Sciatic nerve (tissue), 2 donors: Measurements from ENCODE around the gene FKBP11. TPM values are rescaled to one million over a fixed set of nuclear protein-coding genes. Genes with fewer than 3 reads are reported as not detected.
A peak's percentile ranks its signal among the peaks of the same experiment; 100 is the strongest.

ENCODE experiments used
- ATAC-seq: fragments of 200-7000 bp; cut with Tn5 transposase; one replicate; pipeline ENCODE4 v1.9.1; 2020; ENCODE audit warnings: mild to moderate bottlenecking, moderate library complexity
- DNase-seq: peaks from one replicate; pipeline ENCODE4 v3.0.0-alpha.2; 2020; ENCODE audit warnings: low spot score
- intact Hi-C: fragments of 100-400 bp; cut with DNase I; formaldehyde crosslinking; loops from one replicate; pipeline ENCODE4 v1.14.2; 2022
- total RNA-seq: library from RNA; stranded (reverse); fragmentation: NEBNext Ultra II Directional; extraction: Animal tissue kit (Norgen Biotek cat#: 25700); gene quantifications from one replicate; pipeline ENCODE4 v1.2.1, GENCODE V29; 2021
- donor health status: DM: no; HTN: no; CAD: no.
- donor health status: DM: no; HTN: no; CAD: no.

The FKBP11 gene
- total RNA-seq = 17.8 TPM

DNA sequence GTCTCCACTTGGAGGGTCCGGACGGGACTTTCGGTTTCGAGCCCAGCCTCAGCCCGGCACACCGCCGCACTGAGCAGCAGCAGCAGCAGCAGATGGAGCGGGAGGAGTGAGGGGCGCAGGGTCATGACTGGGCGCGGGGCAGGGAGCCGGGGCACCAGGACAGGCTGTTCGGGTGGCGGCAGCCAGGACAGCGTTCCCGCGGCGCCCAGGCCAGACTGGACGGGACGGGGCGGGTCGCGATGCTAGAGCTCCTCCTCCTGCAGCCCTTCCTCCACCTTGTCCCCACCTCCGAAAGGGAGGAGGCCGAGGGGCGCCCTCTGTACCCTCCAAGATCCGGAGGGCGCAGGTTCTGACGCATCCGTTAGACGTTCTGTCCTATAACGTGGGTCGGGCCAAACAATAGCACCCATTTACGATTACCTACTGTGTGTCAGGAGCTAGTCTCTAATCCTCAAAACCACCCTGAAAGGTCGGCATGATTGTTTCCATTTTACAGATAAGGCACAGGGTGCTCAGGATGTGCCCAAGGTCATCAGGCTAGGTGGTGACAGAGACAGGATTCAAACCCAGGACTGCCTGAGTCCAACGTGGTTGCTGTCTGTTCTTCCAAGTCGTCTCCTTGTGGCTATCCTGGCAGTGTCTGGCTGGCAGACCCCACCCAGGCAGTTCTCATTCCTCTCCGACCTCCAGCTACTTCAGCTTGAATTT, at the start of gene FKBP11:
TSS of gene FKBP11 (minus strand) at position 189 of the 708 bp plus-strand sequence. CDS start at position 125, 64 bp downstream.
- DNase-seq (peak; percentile 76), ATAC-seq (peak; percentile 93)
- intact Hi-C loops = no loop called here

DNA sequence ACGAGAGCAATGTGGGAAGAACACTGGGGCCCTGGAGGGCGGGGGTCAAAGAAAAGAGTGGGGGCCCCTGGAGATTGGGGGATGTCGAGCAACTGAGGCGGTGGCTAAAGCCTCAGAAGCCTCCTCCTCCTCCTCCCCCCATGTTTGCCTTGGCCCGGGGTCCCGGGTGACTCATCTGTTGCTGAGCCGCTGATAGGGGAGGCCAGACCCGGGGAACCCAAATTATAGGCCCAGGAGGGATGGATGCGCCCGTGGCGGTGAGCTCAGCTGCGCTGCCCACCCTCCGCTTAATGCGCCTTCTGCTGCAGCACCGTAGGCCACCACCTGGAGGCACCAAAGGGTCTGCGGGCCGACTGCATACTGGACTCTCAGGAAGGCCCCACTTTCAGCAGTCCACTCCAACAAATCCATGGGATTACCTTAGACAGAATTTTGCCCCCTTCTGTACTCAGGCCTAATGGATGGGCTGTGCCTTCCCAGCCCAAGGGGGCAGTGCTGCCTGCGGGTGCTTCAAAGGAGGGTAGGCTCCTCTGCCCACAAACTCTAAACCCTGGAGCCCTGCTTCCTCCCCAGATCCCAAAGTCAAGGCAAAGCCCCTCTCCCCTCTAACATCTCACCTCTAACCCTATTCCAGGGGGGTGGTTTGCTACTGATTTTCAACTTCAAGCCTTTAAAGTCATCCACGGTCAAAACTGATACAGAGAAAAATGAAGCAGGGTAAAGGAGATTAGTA, 48.8 kb upstream of the FKBP11 start:
- intact Hi-C loops = no loop called here
- ATAC-seq = peak; percentile 80
- peak; percentile 82 for DNase-seq

GRCh38 chr12:48973531-48973930, 48.2 kb upstream of the FKBP11 start:
- intact Hi-C loops = no loop called here
- ATAC-seq (peak; percentile 88), DNase-seq (peak; percentile 78)

DNA sequence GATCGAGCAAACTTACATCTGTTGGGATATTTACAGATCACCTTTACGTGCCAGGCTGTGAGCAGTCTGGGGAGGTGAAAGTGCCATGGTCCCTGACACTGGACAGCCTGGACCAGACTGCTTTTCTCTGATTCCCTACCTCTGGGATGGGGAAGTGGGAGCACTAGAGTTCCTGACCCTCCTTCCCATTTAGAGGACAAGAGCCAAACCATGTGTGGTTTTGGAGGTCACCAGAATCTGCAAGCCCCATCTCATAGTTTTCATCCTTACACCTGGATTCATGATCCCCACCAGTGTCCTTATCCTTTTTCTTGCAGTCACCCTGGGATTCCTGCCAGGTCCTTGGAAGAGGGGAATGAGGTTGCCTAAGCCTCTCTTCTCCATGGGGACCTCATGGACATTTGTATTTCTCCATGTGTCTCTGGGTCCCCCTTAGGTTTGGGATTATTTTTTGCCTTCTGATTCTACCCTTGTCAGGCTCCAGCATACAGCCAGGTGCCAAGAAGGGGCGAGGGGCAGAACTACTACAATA, 47.7 kb upstream of the FKBP11 start:
- peak; percentile 21 for ATAC-seq
- intact Hi-C loops = no loop called here
- no peak for DNase-seq

DNA sequence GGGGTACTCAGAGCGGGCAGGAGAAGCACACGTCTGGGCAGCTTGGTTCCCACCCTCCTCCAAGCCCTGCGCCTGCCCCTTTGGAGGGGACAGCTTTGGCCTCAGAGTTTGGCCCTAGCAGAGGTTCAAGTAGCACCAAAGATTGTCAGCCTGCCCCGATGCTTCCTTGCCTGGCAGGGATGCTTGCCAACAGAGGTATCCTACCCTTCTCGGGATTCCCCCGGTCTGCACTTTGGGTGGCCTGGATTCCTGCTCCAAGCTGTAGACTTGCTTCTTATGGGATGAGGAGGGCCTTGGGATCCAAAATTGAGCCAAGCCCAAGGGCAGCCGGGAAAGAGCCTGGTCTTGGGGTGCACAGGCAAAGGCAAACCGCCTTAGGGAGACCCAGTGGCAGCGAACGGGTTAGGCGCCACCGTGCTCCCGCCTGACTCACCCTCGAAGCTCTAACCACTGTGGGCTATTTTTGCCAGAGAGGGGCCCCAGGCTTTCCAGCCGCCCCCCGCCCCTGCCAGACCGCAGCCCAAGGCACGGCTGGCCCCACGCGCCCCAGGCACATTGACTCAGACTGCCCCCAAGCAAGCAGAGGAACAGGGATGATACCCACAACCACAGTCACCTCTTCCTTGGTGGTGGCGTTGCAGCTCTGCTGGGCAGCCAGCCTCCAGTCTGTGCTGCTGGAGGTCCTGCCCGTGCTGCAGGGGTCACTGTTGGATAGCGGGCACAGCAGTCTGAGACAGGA, 47.1 kb upstream of the FKBP11 start:
- intact Hi-C loops = no loop called here
- DNase-seq = no peak
- no peak for ATAC-seq

- ATAC-seq (no peak), DNase-seq (no peak)
- intact Hi-C loops = no loop called here
These were observed 45.5 kb upstream of the FKBP11 start for GRCh38 chr12:48970702-48971334.

GRCh38 chr12:48969833-48970701, 44.8 kb upstream of the FKBP11 start:
- ATAC-seq (no peak), DNase-seq (peak; percentile 60)
- intact Hi-C loops = no loop called here

- ATAC-seq (no peak), DNase-seq (no peak)
These were observed 44.0 kb upstream of the FKBP11 start for GRCh38 chr12:48969160-48969771.

DNA sequence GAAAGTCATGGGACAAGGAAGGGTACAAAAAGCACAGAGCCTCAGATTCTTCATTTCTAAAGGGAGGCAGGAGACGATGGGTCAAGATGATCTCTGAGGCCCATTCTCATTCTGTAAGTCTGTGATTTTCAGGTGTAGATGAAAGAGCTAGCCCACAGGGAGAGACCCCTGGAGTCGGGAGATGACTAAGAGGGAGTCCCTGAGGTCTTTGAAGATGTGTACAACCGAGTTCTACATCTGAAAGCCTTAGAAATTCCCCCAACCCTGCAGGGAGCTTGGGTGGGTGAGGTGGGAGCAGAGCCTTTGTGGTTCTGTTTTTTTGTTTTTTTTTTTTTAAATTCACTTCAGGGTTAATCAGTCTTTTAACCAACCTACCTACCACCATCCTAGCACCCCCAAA, 43.2 kb upstream of the FKBP11 start:
- ATAC-seq = no peak
- intact Hi-C loops = no loop called here
- no peak for DNase-seq

More at GRCh38 chr12:48969160-48969771, 44.0 kb upstream of the FKBP11 start:
- intact Hi-C loops = no loop called here

DNA sequence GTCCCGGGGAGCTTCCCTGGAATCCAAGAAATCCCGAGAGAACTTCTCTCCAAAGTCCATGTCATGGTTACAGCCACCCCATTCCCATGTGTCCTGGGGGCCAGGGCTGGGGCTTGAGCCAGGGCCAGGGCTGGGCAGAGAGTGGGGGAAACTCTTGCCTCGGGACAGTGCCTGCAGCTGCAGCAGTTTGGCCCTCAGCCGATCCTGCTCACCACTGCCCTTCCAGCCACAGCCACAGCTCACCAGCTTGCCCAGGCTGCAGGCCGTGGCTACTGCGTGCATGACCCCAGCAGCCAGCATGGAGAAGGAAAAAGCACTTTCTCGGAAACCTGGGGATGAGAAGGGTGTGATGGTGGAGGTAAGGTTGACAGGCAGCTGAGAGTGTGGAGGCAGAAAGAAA, 42.7 kb upstream of the FKBP11 start:
- ATAC-seq (no peak), DNase-seq (no peak)
- intact Hi-C loops = no loop called here

GRCh38 chr12:48966177-48966895, 41.0 kb upstream of the FKBP11 start:
- no peak for ATAC-seq
- intact Hi-C loops = no loop called here
- no peak for DNase-seq

DNA sequence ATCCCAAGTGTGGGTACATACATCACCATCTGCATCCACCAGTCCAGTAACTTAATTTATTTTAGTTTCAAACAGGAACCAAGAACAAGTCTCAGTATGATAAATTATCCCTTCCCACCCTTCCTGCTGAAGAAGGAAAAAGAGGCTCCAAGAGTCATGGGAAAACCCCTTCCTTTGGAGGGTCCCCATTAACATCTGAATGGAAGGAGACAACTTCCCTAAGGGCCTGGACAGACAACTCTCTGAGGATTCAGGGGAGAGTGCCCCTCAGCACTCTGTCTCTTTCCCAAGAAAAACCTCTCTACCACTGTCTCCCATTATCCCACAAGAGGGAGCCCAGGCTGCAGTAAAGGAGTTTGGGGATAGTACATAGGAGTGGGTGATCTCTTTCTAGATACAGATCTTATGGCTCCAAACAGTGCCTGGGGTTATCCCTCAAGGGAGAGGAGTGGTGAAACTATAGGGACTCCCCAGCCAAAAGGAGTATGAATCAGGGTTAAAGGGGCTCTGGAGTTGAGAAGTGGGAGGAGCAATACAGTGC, 40.1 kb upstream of the FKBP11 start:
- intact Hi-C loops = no loop called here
- DNase-seq (no peak), ATAC-seq (peak; percentile 27)

- no peak for ATAC-seq
- no peak for DNase-seq
- intact Hi-C loops = no loop called here
These were observed 36.5 kb upstream of the FKBP11 start for GRCh38 chr12:48961801-48962200.

GRCh38 chr12:48961331-48961730, 36.0 kb upstream of the FKBP11 start:
- DNase-seq (no peak), ATAC-seq (no peak)
- intact Hi-C loops = no loop called here

GRCh38 chr12:48960834-48961233, 35.5 kb upstream of the FKBP11 start:
- no peak for ATAC-seq
- intact Hi-C loops = no loop called here
- DNase-seq = no peak

- intact Hi-C loops = no loop called here
- ATAC-seq (no peak), DNase-seq (no peak)
These were observed 32.7 kb upstream of the FKBP11 start for GRCh38 chr12:48958049-48958388.
